ENCODE measurements around the gene NPBWR2. TPM values are rescaled to one million over a fixed set of nuclear protein-coding genes. Genes with fewer than 3 reads are reported as not detected.
A peak's percentile ranks its signal among the peaks of the same experiment; 100 is the strongest.

NPBWR2 gene
- total RNA-seq, 1 experiment from 2014 or later: not detected

GRCh38 chr20:64072498-64073063, 34.8 kb downstream of the NPBWR2 start:
- no peak for DNase-seq (ENCODE audit: low read depth)

- DNase-seq (ENCODE audit: low read depth): no peak
Measured at GRCh38 chr20:64071341-64072332, 35.7 kb downstream of the NPBWR2 start.

DNA sequence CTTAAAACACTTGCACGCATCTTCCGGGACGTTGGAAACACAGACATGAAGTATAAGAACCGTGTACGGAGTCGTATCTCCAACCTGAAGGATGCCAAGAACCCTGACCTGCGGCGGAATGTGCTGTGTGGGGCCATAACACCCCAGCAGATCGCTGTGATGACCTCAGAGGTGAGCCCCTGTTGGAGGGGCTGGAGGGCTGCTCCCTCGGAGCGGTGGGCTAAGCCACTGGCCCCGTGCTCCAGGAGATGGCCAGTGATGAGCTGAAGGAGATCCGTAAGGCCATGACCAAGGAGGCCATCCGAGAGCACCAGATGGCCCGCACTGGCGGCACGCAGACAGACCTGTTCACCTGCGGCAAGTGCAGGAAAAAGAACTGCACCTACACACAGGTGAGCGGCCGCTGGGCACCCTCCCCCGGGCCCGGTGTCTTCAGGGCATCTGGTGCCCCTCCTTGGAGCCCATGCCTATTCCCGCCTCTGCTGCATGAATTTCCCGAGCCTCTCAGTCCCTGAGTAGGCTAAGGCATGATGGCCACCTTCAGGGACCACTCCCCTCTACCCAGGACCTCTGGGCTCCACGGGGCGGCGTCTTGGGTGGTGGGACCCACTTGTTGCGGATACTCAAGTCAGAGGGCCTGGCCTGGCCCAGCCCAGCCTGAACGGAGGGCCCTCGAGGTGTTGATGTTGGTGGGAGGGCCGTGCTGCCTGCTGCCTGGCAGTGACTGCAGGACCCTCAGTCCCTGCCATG, 36.9 kb downstream of the NPBWR2 start:
- no peak for DNase-seq (ENCODE audit: low read depth)

DNA sequence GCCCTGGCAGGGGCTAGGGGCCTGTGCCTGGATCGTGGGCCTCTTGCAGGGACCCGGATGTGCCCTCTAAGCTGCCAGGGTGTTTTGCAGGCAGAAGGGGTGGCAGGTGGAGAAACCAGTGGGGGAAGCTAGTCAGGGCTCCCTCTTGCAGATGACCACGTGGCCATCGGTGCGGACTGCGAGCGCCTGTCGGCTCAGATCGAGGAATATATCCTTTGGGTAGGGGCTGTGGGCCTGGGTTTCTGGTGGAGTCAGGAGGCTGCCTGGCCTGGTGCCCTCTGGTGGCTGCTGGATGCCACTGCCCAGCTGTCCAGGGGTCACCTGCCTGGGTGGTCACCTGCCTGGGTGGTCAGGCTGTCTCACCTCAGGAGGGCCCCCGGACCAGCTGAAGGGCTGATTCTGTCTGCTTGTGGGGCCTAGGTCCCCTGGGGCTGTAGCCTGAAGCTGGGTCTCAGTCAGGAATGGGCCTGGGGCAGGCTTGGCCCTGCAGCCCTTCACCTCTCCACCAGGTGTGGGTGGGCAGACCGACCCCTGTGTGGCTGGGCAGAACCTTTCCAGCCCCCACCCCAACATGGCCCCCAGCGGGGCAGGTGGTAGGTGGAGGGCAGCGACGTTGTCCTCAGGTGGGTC, 37.6 kb downstream of the NPBWR2 start:
- no peak for DNase-seq (ENCODE audit: low read depth)

GRCh38 chr20:64069209-64069613, 38.2 kb downstream of the NPBWR2 start:
- DNase-seq (ENCODE audit: low read depth): no peak

DNA sequence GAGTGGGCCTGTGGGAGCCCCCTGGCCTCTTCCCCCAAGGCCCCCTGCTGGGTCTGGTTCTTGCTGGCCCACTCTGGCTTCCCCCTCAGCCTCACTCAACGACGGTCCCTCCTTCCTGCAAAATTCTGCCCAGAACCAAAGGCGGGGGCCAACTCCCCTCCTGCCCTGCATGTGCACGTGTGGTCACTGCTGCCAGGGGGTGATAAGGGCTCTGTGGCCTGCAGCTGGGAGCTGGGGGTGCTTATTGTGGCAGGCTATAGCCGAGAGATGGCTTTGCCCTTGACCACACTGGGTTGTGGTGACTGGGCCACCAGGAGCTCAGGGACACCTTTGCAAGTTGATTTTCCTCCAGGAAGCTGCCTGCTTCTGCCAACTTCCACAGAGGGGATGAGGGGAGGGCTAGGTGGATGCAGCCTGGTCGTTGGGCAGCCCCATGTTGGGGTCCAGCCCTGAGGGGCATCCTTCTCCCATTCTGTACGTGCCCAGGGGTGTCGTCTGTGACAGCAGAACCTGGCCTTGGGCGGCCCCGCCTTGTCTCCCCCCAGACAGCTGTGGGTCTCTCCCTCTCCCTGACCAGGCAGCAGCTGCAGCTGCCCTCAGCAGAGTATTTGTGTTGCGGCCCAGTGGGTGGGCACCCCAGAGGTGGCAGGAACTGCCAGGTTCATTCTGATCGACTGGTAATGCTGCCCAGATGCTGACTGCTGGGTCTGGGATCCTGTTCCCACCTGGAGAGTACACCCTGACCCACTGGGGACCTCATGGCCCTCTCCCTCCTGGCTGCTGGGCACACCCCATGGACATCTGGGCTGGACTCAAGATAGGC, 38.8 kb downstream of the NPBWR2 start:
- no peak for DNase-seq (ENCODE audit: low read depth)

DNA sequence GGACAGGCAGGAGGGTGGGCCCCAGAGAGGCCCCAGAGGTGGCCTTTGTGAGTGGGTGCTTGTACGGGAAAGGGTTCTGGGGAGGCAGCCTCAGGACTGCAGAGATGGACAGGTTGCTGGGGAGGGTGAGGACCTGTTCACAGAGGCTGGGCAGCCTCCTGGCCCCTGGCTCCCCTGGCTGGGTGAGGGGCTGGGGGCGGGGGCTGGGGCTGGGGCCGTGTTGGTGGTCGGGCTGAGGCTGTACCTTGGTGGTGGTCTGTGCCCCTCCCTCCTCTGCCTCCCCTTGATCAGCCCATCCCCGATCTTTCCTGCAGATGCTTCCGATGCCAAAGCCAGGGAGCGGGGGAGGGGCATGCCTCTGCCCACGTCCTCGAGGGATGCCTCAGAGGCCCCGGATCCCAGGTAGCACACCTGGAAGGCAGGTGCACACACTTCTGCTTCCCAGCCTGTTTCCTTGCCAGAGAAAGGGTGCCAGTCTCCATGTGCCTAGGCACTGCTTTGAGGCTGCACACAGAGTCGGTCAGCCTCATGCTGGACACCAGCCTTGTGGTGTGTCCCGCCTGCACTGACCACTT, 39.5 kb downstream of the NPBWR2 start:
- DNase-seq (ENCODE audit: low read depth): no peak

DNA sequence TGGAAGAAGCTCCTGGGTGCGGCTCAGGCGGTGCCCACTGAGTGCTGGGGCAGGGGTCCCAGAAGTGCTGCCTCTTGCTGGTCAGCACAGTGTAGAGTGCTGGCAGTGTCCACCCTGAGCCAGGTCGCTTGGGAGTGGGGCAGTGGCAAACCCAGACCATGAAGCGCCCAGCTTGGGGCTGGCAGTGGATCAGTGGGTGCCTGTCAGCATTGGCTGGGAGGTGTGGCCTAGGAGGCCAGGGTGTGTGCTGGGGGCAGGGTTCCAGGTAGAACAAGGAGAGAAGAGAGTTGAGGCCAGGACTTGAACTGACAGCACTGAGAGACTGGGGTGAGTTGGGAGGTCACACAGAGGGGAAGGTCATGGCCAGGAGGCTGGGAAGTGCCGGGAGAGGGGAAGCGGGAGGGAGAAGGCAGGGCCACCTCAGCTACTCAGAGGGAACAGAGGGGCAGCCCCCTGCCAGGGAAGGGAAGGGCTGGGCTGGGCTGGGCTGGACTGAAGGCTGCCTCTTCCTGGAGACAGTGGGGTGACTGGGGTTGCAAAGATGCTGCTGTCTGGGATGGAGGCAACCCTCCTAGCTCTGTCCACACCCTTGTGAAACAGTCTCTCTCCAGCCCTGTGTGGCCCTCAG, 40.2 kb downstream of the NPBWR2 start:
- DNase-seq (ENCODE audit: low read depth): no peak

DNA sequence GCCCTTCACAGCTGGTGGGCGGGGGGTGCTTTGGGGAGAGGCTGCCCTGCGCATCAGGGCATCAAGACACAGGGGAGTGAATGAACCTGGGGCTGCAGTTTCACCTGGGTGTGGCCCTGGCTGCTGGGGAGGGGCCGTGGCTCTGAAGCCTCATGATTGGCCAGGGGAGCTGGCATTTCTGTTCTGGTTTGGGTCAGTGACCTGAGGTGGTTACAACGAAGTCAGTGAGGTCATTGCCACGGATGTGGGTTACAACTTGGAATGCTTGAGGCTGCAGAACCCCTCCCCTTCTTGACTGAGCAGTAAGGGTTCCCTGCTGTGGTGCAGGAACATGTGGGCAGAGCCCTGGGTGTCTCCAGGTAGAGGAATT, 41.4 kb downstream of the NPBWR2 start:
- DNase-seq (ENCODE audit: low read depth): peak; percentile 82

- no peak for DNase-seq (ENCODE audit: low read depth)
Measured at GRCh38 chr20:64065062-64065973, 42.0 kb downstream of the NPBWR2 start.

- DNase-seq (ENCODE audit: low read depth): peak; percentile 75
Measured at GRCh38 chr20:64064145-64064698, 43.1 kb downstream of the NPBWR2 start.

GRCh38 chr20:64063389-64064144, 43.8 kb downstream of the NPBWR2 start:
- DNase-seq (ENCODE audit: low read depth): peak; percentile 34

DNA sequence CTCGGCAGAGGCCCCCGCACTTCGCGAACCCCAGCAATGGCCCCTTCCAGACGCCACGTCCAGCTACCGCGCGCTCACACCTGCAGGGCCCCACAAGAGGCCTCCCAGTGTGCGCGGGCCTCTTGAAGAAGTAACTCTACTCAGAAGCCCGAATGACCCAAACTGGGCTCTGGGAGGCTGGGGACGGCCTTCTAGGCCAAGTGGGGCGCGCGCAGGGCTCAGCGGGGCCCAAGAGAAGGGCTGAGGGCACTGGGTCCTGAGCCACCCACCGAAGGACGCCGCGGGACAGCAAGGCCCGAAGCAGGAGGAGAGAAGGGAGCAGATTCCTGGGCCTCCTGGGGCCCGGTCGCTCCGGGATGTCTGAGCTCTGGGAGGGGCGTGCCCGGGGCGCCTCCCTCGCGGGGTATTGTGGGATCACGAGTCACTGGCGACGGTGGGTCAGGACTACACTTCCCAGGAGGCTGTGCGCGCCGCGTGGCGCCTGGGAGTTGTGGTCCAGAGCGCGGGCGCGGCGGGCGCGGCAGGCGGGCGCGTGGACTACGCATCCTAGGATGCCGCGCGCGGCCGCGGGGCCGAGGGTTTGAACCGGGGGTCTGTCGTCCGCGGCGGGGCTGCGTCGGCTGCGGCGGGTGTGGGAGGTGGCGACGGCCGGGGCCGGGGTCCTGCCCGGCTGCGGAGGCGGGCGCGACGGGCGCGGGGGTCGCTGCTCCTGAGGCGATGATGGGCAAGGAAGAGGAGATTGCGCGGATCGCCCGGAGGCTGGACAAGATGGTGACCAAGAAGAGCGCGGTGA, 44.6 kb downstream of the NPBWR2 start, which contains the start of gene TCEA2:
Gene TCEA2, plus strand, starts transcription at position 603 of the 793 bp plus-strand sequence. Its CDS starts 115 bp downstream, at position 718.
- peak; percentile 97 for DNase-seq (ENCODE audit: low read depth)

GRCh38 chr20:64062276-64062595, 45.1 kb downstream of the NPBWR2 start:
- no peak for DNase-seq (ENCODE audit: low read depth)

DNA sequence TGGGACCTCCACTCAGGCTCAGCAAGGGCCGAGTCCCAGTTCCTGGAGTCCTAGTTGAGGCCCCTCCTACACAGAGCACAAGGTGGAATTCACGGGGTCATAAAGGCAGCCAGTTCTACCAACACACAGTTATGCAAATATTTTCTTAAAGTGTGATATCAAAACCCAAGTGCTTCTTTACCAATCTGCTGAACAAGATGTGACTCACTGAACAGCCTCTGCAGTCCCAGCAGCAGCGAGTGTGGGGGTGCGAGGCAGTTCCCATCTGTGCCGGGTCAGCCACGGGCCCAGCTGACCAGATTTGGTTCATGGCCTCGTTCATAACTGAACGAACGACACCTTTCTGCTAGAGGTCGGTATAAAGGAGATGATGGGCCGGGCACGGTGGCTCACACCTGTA, 48.8 kb downstream of the NPBWR2 start:
- peak; percentile 52 for DNase-seq (ENCODE audit: low read depth)

GRCh38 chr20:64057628-64058498, 49.5 kb downstream of the NPBWR2 start:
- peak; percentile 78 for DNase-seq (ENCODE audit: low read depth)
